WTC11 (cell line): Measurements from ENCODE around the gene KRTAP5-1. TPM values are rescaled to one million over a fixed set of nuclear protein-coding genes. Genes with fewer than 3 reads are reported as not detected.

ENCODE experiments used
- ATAC-seq: fragments of 200-7000 bp; cut with Tn5 transposase; 2 replicates; pipeline ENCODE4 v1.10.0; 2021; ENCODE audit warnings: mild to moderate bottlenecking, moderate library complexity
- CTCF ChIA-PET: fragments of 300-600 bp; sonication (Branson Sonifier 250); formaldehyde crosslinking; loops from one replicate; lab custom pipeline; 2021; ENCODE audit warnings: antibody characterized with exemption; lab: Charles Lee
- POLR2A ChIA-PET: fragments of 350-600 bp; sonication (Branson Sonifier 250); formaldehyde crosslinking; loops from one replicate; lab custom pipeline; 2021; ENCODE audit warnings: antibody characterized with exemption; lab: Charles Lee
- DNase-seq: peaks from one replicate; pipeline ENCODE4 v3.0.0; 2021; ENCODE audit warnings: low spot score
- H3K27ac Mint-ChIP-seq: 2 replicates; pipeline ENCODE4 v1.8.0; 2021; ENCODE audit warnings: mixed read lengths
- H3K27me3 Mint-ChIP-seq: 2 replicates; pipeline ENCODE4 v1.8.0; 2021; ENCODE audit warnings: low read depth, mild to moderate bottlenecking, moderate library complexity, mixed read lengths
- H3K36me3 Mint-ChIP-seq: 2 replicates; pipeline ENCODE4 v1.8.0; 2021; ENCODE audit warnings: mixed read lengths
- H3K4me1 Mint-ChIP-seq: 2 replicates; pipeline ENCODE4 v1.8.0; 2022; ENCODE audit warnings: mixed read lengths
- H3K4me3 Mint-ChIP-seq: 2 replicates; pipeline ENCODE4 v1.8.0; 2021; ENCODE audit warnings: mild to moderate bottlenecking, moderate library complexity, mixed read lengths
- H3K9me3 Mint-ChIP-seq: 2 replicates; pipeline ENCODE4 v1.8.0; 2021; ENCODE audit warnings: mixed read lengths
- FOXP1 ChIP-seq: sonication (generic); formaldehyde crosslinking; IDR thresholded peaks from 2 replicates; pipeline ENCODE4 v1.8.0; 2022; ENCODE audit warnings: missing genetic modification reagents, mild to moderate bottlenecking, moderate library complexity, borderline replicate concordance
- GABPB1 ChIP-seq: sonication (generic); formaldehyde crosslinking; IDR thresholded peaks from 2 replicates; pipeline ENCODE4 v1.8.1; 2023; ENCODE audit warnings: mild to moderate bottlenecking, missing genetic modification reagents
- GTF2I ChIP-seq: fragments of 250-450 bp; sonication (Bioruptor Pico); conservative IDR thresholded peaks from 2 replicates; pipeline ENCODE4 v1.4.0; 2021; ENCODE audit warnings: mild to moderate bottlenecking
- KAT7 ChIP-seq: sonication (generic); formaldehyde crosslinking; IDR thresholded peaks from 2 replicates; pipeline ENCODE4 v1.8.1; 2023; ENCODE audit warnings: missing genetic modification reagents, mild to moderate bottlenecking, borderline replicate concordance
- MYBL2 ChIP-seq: sonication (generic); formaldehyde crosslinking; IDR thresholded peaks from 2 replicates; pipeline ENCODE4 v1.8.1; 2023; ENCODE audit warnings: mild to moderate bottlenecking, moderate library complexity, missing genetic modification reagents
- NFE2L1 ChIP-seq: sonication (generic); formaldehyde crosslinking; IDR thresholded peaks from 2 replicates; pipeline ENCODE4 v1.8.1; 2023; ENCODE audit warnings: missing genetic modification reagents
- NR2C2 ChIP-seq: sonication (generic); formaldehyde crosslinking; IDR thresholded peaks from 2 replicates; pipeline ENCODE4 v1.8.0; 2022; ENCODE audit warnings: mild to moderate bottlenecking, missing genetic modification reagents
- OVOL2 ChIP-seq: fragments of 250-450 bp; sonication (Bioruptor Pico); IDR thresholded peaks from 2 replicates; pipeline ENCODE4 v1.9.0; 2021; ENCODE audit warnings: mild to moderate bottlenecking, borderline replicate concordance
- PRRX2 ChIP-seq: fragments of 250-450 bp; sonication (Bioruptor Pico); IDR thresholded peaks from 2 replicates; pipeline ENCODE4 v1.8.0; 2021; ENCODE audit warnings: mild to moderate bottlenecking
- SMAD3 ChIP-seq: sonication (generic); formaldehyde crosslinking; IDR thresholded peaks from 2 replicates; pipeline ENCODE4 v1.8.0; 2022; ENCODE audit warnings: missing genetic modification reagents, mild to moderate bottlenecking, borderline replicate concordance
- SOX15 ChIP-seq: fragments of 250-450 bp; sonication (Bioruptor Pico); IDR thresholded peaks from 2 replicates; pipeline ENCODE4 v1.9.0; 2021; ENCODE audit warnings: mild to moderate bottlenecking
- TEAD1 ChIP-seq: sonication (generic); formaldehyde crosslinking; IDR thresholded peaks from 2 replicates; pipeline ENCODE4 v1.8.0; 2022; ENCODE audit warnings: mild to moderate bottlenecking, missing genetic modification reagents
- ZNF396 ChIP-seq: fragments of 250-450 bp; sonication (Bioruptor Pico); IDR thresholded peaks from 2 replicates; pipeline ENCODE4 v1.8.0; 2021; ENCODE audit warnings: mild to moderate bottlenecking, moderate library complexity, borderline replicate concordance
- ZNF423 ChIP-seq: fragments of 250-450 bp; sonication (Bioruptor Pico); IDR thresholded peaks from 2 replicates; pipeline ENCODE4 v2.1.2; 2022; ENCODE audit warnings: mild to moderate bottlenecking, moderate library complexity
- total RNA-seq: library from RNA; stranded (reverse); gene quantifications from 3 replicates; pipeline ENCODE4 v1.2.3, GENCODE V29; 2021
- TF ChIP-seq, protein P1 (sequence below): sonication (generic); formaldehyde crosslinking; IDR thresholded peaks from 2 replicates; pipeline ENCODE4 v1.8.1; 2023; ENCODE audit warnings: mild to moderate bottlenecking, missing genetic modification reagents
- TF ChIP-seq, protein P2 (sequence below): fragments of 200-600 bp; IDR thresholded peaks from 2 replicates; pipeline ENCODE4 v1.8.0; 2022; ENCODE audit warnings: antibody characterized with exemption
- TF ChIP-seq, protein P3 (sequence below): sonication (generic); formaldehyde crosslinking; IDR thresholded peaks from 2 replicates; pipeline ENCODE4 v1.8.1; 2022; ENCODE audit warnings: mild to moderate bottlenecking, missing genetic modification reagents, moderate library complexity, borderline replicate concordance
- TF ChIP-seq, protein P4 (sequence below): sonication (generic); formaldehyde crosslinking; IDR thresholded peaks from 2 replicates; pipeline ENCODE4 v1.8.0; 2023; ENCODE audit warnings: mild to moderate bottlenecking, missing genetic modification reagents

Gene KRTAP5-1
- total RNA-seq, 1 experiment from 2014 or later: not detected

DNA sequence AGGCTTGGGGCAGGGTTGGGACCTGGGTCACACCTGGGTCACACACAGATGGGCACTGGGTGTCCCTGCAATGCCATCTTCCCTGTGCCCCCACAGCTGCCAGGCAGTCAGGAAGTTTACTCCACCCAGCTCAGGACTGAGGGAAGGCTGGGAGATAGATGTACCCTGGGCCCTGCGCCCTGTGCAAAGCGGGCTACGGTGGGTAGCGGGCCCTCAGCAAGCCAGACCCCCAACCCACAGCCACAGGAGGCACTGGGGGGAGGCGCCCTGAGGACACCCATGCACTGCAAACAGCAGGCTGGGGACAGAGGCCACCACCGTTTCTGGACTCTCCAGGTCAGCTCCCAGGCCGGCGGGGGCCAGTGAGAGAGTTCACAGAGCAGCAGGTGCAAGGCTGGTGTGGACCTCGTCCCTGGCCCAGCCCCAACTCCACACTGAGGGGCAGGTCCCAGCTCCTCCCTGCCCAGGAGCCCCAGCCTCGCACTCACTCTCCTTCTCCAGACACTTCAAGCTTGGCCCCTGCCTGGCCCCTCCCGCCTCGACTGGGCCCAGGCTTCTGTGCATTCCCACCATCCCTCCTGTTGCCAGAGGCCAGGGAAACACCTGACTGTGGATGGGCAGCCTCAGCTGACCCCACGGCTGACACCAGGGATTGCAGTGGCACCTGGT, 17.9 kb downstream of the KRTAP5-1 start (continued):
- TF ChIP-seq, protein P1, sequence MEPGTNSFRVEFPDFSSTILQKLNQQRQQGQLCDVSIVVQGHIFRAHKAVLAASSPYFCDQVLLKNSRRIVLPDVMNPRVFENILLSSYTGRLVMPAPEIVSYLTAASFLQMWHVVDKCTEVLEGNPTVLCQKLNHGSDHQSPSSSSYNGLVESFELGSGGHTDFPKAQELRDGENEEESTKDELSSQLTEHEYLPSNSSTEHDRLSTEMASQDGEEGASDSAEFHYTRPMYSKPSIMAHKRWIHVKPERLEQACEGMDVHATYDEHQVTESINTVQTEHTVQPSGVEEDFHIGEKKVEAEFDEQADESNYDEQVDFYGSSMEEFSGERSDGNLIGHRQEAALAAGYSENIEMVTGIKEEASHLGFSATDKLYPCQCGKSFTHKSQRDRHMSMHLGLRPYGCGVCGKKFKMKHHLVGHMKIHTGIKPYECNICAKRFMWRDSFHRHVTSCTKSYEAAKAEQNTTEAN (CRISPR knock-in tag): no peak
- TF ChIP-seq KAT7 (CRISPR knock-in tag): no peak
- TF ChIP-seq GABPB1 (CRISPR knock-in tag): no peak
- TF ChIP-seq PRRX2: no peak
- TF ChIP-seq, protein P2, sequence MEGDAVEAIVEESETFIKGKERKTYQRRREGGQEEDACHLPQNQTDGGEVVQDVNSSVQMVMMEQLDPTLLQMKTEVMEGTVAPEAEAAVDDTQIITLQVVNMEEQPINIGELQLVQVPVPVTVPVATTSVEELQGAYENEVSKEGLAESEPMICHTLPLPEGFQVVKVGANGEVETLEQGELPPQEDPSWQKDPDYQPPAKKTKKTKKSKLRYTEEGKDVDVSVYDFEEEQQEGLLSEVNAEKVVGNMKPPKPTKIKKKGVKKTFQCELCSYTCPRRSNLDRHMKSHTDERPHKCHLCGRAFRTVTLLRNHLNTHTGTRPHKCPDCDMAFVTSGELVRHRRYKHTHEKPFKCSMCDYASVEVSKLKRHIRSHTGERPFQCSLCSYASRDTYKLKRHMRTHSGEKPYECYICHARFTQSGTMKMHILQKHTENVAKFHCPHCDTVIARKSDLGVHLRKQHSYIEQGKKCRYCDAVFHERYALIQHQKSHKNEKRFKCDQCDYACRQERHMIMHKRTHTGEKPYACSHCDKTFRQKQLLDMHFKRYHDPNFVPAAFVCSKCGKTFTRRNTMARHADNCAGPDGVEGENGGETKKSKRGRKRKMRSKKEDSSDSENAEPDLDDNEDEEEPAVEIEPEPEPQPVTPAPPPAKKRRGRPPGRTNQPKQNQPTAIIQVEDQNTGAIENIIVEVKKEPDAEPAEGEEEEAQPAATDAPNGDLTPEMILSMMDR: no peak
- no peak for TF ChIP-seq FOXP1
- TF ChIP-seq, protein P3, sequence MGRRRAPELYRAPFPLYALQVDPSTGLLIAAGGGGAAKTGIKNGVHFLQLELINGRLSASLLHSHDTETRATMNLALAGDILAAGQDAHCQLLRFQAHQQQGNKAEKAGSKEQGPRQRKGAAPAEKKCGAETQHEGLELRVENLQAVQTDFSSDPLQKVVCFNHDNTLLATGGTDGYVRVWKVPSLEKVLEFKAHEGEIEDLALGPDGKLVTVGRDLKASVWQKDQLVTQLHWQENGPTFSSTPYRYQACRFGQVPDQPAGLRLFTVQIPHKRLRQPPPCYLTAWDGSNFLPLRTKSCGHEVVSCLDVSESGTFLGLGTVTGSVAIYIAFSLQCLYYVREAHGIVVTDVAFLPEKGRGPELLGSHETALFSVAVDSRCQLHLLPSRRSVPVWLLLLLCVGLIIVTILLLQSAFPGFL (CRISPR knock-in tag): no peak
- TF ChIP-seq MYBL2 (CRISPR knock-in tag): no peak
- no peak for TF ChIP-seq OVOL2 (CRISPR knock-in tag)
- no peak for TF ChIP-seq TEAD1 (CRISPR knock-in tag)
- TF ChIP-seq SOX15: no peak

DNA sequence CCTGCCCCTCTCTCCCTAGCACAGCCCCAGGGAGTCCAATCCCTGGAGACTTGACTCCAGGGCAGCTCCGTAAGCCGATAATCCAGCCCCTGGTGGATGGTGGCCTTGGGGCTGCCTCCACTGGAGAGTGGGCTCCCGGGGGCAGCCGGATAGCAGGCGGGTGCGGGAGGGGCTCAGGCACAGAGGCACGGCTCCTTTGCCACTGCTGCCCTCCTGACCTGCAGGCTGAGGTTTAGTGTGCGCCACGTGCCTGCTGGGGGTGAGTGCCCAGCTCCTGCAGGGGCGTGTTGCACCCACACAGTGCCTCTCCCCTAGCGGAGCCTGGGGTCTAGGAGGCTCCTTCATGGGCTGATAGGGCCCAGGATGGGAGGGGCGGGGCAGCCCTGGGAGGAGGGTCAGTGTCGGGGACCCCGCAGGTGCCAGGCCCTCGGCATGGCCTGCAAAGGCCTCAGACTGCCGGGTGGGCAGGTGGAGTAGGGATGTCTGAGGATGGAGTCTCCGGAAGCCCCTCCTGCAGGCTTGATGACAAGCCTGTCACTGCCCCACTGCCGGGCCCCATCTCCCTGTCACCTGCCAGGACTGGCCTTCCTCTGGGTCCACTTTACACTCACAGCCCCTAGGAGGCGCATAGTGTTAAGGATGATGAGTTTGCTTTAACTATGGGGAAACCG, 18.6 kb downstream of the KRTAP5-1 start:
- H3K36me3 Mint-ChIP-seq: no peaks in the 10 kb centered on the region
- no peaks in the 10 kb centered on the region for H3K9me3 Mint-ChIP-seq
- ChIA-PET CTCF (interaction anchor here (0.7 to 14.8 kb wide), 7 partner anchors 8 to 29 kb away, joined by 3 to 457 read pairs (median 9); no protein-coding TSS in a partner anchor), POLR2A (interaction anchor here (1.0 kb wide), 1 partner anchor 20 kb away, joined by 3 read pairs; no protein-coding TSS in a partner anchor)
- H3K4me3 Mint-ChIP-seq: no peak overlapping the region
- H3K27me3 Mint-ChIP-seq: peaks cover 32% of the 10 kb centered on the region
- DNase-seq (no peak), ATAC-seq (no peak)
- no peak overlapping the region for H3K27ac Mint-ChIP-seq
- H3K4me1 Mint-ChIP-seq: peaks cover 13% of the 10 kb centered on the region
- TF ChIP-seq NFE2L1 (CRISPR knock-in tag): no peak
- TF ChIP-seq SMAD3 (CRISPR knock-in tag): no peak
- no peak for TF ChIP-seq NR2C2 (CRISPR knock-in tag)
- no peak for TF ChIP-seq GTF2I (CRISPR knock-in tag)
- TF ChIP-seq, protein P4, sequence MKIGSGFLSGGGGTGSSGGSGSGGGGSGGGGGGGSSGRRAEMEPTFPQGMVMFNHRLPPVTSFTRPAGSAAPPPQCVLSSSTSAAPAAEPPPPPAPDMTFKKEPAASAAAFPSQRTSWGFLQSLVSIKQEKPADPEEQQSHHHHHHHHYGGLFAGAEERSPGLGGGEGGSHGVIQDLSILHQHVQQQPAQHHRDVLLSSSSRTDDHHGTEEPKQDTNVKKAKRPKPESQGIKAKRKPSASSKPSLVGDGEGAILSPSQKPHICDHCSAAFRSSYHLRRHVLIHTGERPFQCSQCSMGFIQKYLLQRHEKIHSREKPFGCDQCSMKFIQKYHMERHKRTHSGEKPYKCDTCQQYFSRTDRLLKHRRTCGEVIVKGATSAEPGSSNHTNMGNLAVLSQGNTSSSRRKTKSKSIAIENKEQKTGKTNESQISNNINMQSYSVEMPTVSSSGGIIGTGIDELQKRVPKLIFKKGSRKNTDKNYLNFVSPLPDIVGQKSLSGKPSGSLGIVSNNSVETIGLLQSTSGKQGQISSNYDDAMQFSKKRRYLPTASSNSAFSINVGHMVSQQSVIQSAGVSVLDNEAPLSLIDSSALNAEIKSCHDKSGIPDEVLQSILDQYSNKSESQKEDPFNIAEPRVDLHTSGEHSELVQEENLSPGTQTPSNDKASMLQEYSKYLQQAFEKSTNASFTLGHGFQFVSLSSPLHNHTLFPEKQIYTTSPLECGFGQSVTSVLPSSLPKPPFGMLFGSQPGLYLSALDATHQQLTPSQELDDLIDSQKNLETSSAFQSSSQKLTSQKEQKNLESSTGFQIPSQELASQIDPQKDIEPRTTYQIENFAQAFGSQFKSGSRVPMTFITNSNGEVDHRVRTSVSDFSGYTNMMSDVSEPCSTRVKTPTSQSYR (CRISPR knock-in tag): no peak
- no peak for TF ChIP-seq ZNF396 (CRISPR knock-in tag)
- TF ChIP-seq ZNF423 (CRISPR knock-in tag): no peak
